GM19463 (cell line): ENCODE results near the gene GLB1L.
A peak's percentile ranks its signal among the peaks of the same experiment; 100 is the strongest.

ENCODE experiments used
- ATAC-seq: cut with Tn5 transposase; IDR thresholded peaks from one replicate; pipeline ENCODE4 v1.9.1; 2021; ENCODE audit warnings: mild to moderate bottlenecking, moderate library complexity; ENCODE audit not compliant: unreplicated experiment

Gene GLB1L

GRCh38 chr2:219228041-219228910, 17.0 kb downstream of the GLB1L start:
- no peak for ATAC-seq

- no peak for ATAC-seq
These were observed 19.9 kb downstream of the GLB1L start for GRCh38 chr2:219225350-219225749.

- no peak for ATAC-seq
These were observed 21.2 kb downstream of the GLB1L start for GRCh38 chr2:219223831-219224610.

GRCh38 chr2:219221957-219222518, 23.2 kb downstream of the GLB1L start:
- ATAC-seq, result no peak

GRCh38 chr2:219220652-219221402, 24.4 kb downstream of the GLB1L start:
- no peak for ATAC-seq

- no peak for ATAC-seq
These were observed 25.3 kb downstream of the GLB1L start for GRCh38 chr2:219219784-219220532.

- peak; percentile 86 for ATAC-seq
These were observed 26.2 kb downstream of the GLB1L start, which contains the start of gene ABCB6 for GRCh38 chr2:219218732-219219701. Gene ABCB6, minus strand, starts transcription at chr2:219218958. Its CDS starts 285 bp downstream, at chr2:219218673.

- peak; percentile 17 for ATAC-seq
These were observed 27.0 kb downstream of the GLB1L start for GRCh38 chr2:219218217-219218731.

- no peak for ATAC-seq
These were observed 28.7 kb downstream of the GLB1L start for GRCh38 chr2:219216535-219216915.

- ATAC-seq, result no peak
These were observed 29.2 kb downstream of the GLB1L start for GRCh38 chr2:219215871-219216534.

- ATAC-seq, result no peak
These were observed 30.5 kb downstream of the GLB1L start for GRCh38 chr2:219214786-219215185.

- no peak for ATAC-seq
These were observed 31.1 kb downstream of the GLB1L start for GRCh38 chr2:219214141-219214540.

GRCh38 chr2:219213486-219214071, 31.7 kb downstream of the GLB1L start:
- no peak for ATAC-seq

GRCh38 chr2:219213026-219213415, 32.2 kb downstream of the GLB1L start:
- no peak for ATAC-seq

- ATAC-seq, result no peak
These were observed 34.3 kb downstream of the GLB1L start for GRCh38 chr2:219210886-219211362.

- ATAC-seq, result no peak
These were observed 34.9 kb downstream of the GLB1L start for GRCh38 chr2:219210196-219210885.
